DND-41 (cell line): ENCODE measurements around the gene SPRYD3.
A peak's percentile ranks its signal among the peaks of the same experiment; 100 is the strongest.

Experiments
- ATAC-seq: fragments of 200-7000 bp; cut with Tn5 transposase; 3 replicates; pipeline ENCODE4 v1.9.1; 2021; ENCODE audit warnings: low read depth; ENCODE audit not compliant: insufficient read depth
- DNase-seq: peaks from one replicate; pipeline ENCODE4 v3.0.0-alpha.2; 2020
- H2AFZ ChIP-seq: 2 replicates; pipeline ENCODE4 v1.6.0; 2012; ENCODE audit warnings: low read depth, low read length
- H3K27ac ChIP-seq: 2 replicates; pipeline ENCODE4 v1.5.1; 2012; ENCODE audit warnings: low read length, inconsistent platforms
- H3K27me3 ChIP-seq: fragments of 200-600 bp; sonication (generic); 2 replicates; pipeline ENCODE4 v1.6.0; 2012; ENCODE audit warnings: low read length, mild to moderate bottlenecking, inconsistent platforms; ENCODE audit not compliant: insufficient read depth, poor library complexity
- H3K36me3 ChIP-seq: 2 replicates; pipeline ENCODE4 v1.5.1; 2012; ENCODE audit warnings: low read length, inconsistent platforms; ENCODE audit not compliant: insufficient read depth
- H3K4me1 ChIP-seq: 2 replicates; pipeline ENCODE4 v1.5.1; 2012; ENCODE audit warnings: mild to moderate bottlenecking, low read length; ENCODE audit not compliant: insufficient read depth
- H3K4me2 ChIP-seq: 2 replicates; pipeline ENCODE4 v1.6.0; 2012; ENCODE audit warnings: mild to moderate bottlenecking, moderate library complexity, low read length, inconsistent platforms; ENCODE audit not compliant: insufficient read depth
- H3K4me3 ChIP-seq, 2 experiments: fragments of 200-600 bp in 1 of 2; shearing (Covaris generic) in 1 of 2; 2 replicates each; pipeline ENCODE4 v1.5.1; 2012 to 2016; ENCODE audit warnings: inconsistent platforms in 2 of 2, low read length in 2 of 2, mild to moderate bottlenecking in 2 of 2, low read depth in 1 of 2, moderate library complexity in 1 of 2
- H3K79me2 ChIP-seq: 2 replicates; pipeline ENCODE4 v1.6.0; 2012; ENCODE audit warnings: low read length, inconsistent platforms; ENCODE audit not compliant: insufficient read depth
- H3K9ac ChIP-seq: 2 replicates; pipeline ENCODE4 v1.6.0; 2012; ENCODE audit warnings: low read depth, mild to moderate bottlenecking, inconsistent platforms, low read length, moderate library complexity
- H3K9me3 ChIP-seq: 2 replicates; pipeline ENCODE4 v1.5.1; 2012; ENCODE audit warnings: low read length, moderate library complexity, mild to moderate bottlenecking, inconsistent platforms; ENCODE audit not compliant: insufficient read depth, severe bottlenecking
- H4K20me1 ChIP-seq: 2 replicates; pipeline ENCODE4 v1.6.0; 2012; ENCODE audit warnings: low read length; ENCODE audit not compliant: insufficient read depth
- CTCF ChIP-seq: IDR thresholded peaks from 2 replicates; pipeline ENCODE4 v1.5.1; 2012; ENCODE audit warnings: borderline replicate concordance, low read length, moderate library complexity, mild to moderate bottlenecking; ENCODE audit not compliant: poor library complexity, severe bottlenecking; ENCODE audit errors: extremely low read depth
- EZH2 ChIP-seq: IDR thresholded peaks from 3 replicates; pipeline ENCODE4 v1.6.1; 2012; ENCODE audit warnings: borderline replicate concordance, low read depth, mild to moderate bottlenecking, moderate library complexity, low read length, inconsistent platforms; ENCODE audit not compliant: severe bottlenecking

Gene SPRYD3

GRCh38 chr12:53102883-53103807 lies 24.0 kb upstream of the SPRYD3 start, which contains the start of gene SOAT2:
Gene SOAT2, plus strand, starts transcription at chr12:53103486. Its CDS starts 92 bp downstream, at chr12:53103578.
- H3K79me2 ChIP-seq, result no peaks in the 10 kb centered on the region
- H3K4me3 ChIP-seq, result no peak within 1 kb of the TSS
- H3K9ac ChIP-seq, result no peak within 1 kb of the TSS
- peaks cover 7% of the 10 kb centered on the region; the same call in 1 of the 2 replicates for H4K20me1 ChIP-seq
- peaks cover 12% of the 10 kb centered on the region for H3K27me3 ChIP-seq
- H3K9me3 ChIP-seq, result no peaks in the 10 kb centered on the region
- no peak within 1 kb of the TSS for H2AFZ ChIP-seq
- H3K4me1 ChIP-seq, result peaks cover 7% of the 10 kb centered on the region
- no peak for TF ChIP-seq CTCF
- no peak for TF ChIP-seq EZH2
- no peak within 1 kb of the TSS for H3K4me2 ChIP-seq
- H3K27ac ChIP-seq, result no peak within 1 kb of the TSS
- H3K36me3 ChIP-seq, result no peaks in the 10 kb centered on the region
- ATAC-seq (peak; percentile 71), DNase-seq (peak; percentile 51)

GRCh38 chr12:53101931-53102781 lies 23.0 kb upstream of the SPRYD3 start:
- no peaks in the 10 kb centered on the region for H3K36me3 ChIP-seq
- DNase-seq (no peak), ATAC-seq (no peak)
- H3K27ac ChIP-seq, result no peak overlapping the region
- H3K4me2 ChIP-seq, result no peak overlapping the region
- TF ChIP-seq CTCF (no peak), EZH2 (no peak)
- H3K27me3 ChIP-seq, result peaks cover 22% of the 10 kb centered on the region
- H3K9ac ChIP-seq, result no peak overlapping the region
- no peak overlapping the region for H2AFZ ChIP-seq
- H3K4me3 ChIP-seq, result no peak overlapping the region
- no peaks in the 10 kb centered on the region for H3K9me3 ChIP-seq
- peaks cover 17% of the 10 kb centered on the region for H3K4me1 ChIP-seq
- H4K20me1 ChIP-seq, result peaks cover 7% of the 10 kb centered on the region; the same call in 1 of the 2 replicates
- no peaks in the 10 kb centered on the region for H3K79me2 ChIP-seq

GRCh38 chr12:53101266-53101665 lies 22.1 kb upstream of the SPRYD3 start:
- DNase-seq, result no peak
- Histone ChIP-seq H3K27ac (no peak overlapping the region), H3K4me1 (peaks cover 20% of the 10 kb centered on the region)

More at GRCh38 chr12:53101266-53101665, 22.1 kb upstream of the SPRYD3 start:
- H3K4me2 ChIP-seq, result no peak overlapping the region
- TF ChIP-seq EZH2, result no peak
- TF ChIP-seq CTCF, result no peak
- no peaks in the 10 kb centered on the region for H3K36me3 ChIP-seq
- H4K20me1 ChIP-seq, result peaks cover 7% of the 10 kb centered on the region; the same call in 1 of the 2 replicates
- H2AFZ ChIP-seq, result no peak overlapping the region
- H3K27me3 ChIP-seq, result peaks cover 31% of the 10 kb centered on the region
- no peak for ATAC-seq
- H3K79me2 ChIP-seq, result no peaks in the 10 kb centered on the region
- no peaks in the 10 kb centered on the region for H3K9me3 ChIP-seq
- no peak overlapping the region for H3K4me3 ChIP-seq
- H3K9ac ChIP-seq, result no peak overlapping the region
